HG02885 (cell line): ENCODE data around the gene SH3GL1.

Source experiments
- ATAC-seq: cut with Tn5 transposase; IDR thresholded peaks from one replicate; pipeline ENCODE4 v1.9.1; 2021; ENCODE audit warnings: mild to moderate bottlenecking; ENCODE audit not compliant: unreplicated experiment, poor library complexity

The SH3GL1 gene

DNA sequence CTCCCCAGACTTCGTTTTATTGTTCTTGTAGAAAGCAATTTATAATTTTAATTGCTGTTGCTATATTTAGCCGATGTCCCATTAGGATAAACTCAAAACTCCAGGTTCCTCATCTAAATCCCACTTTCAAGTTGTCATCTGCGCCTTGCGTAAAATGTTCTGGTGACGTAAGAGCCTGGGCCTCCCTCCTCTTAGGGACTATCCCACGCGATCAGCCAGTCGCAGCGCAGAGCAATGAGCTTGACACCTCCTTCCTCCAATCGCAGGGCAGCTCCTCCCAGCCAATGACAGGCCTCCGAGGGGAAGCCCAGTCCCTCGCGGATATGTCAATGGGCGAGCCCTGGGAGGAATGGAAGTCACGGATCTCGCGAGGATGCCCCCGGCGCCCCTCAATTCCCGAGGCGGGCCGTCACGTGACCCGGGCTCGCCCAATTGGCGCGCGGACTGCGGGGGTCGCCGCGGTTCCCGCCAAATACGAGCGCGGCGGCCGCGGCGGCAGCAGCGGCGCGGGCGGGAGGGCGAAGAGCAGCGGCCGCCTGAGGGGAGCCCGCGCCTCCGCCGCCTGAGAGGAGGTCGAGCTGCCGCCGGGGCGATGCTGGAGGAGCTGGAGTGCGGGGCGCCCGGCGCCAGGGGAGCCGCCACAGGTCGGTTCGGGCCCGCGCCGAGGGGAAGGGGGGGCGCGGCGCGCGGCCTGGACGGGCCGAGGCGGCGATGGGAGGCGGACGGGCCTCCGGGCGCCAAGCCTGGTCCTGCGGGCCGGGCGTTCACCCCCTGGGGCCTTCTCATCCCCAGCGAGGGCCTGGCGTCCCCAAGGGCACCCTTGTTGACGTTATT, 2.0 kb upstream of the SH3GL1 start, which contains the start of gene CHAF1A:
TSS of gene CHAF1A (plus strand) at position 470 of the 834 bp plus-strand sequence. CDS start at position 593, 123 bp downstream.
- peak; percentile 76 for ATAC-seq

DNA sequence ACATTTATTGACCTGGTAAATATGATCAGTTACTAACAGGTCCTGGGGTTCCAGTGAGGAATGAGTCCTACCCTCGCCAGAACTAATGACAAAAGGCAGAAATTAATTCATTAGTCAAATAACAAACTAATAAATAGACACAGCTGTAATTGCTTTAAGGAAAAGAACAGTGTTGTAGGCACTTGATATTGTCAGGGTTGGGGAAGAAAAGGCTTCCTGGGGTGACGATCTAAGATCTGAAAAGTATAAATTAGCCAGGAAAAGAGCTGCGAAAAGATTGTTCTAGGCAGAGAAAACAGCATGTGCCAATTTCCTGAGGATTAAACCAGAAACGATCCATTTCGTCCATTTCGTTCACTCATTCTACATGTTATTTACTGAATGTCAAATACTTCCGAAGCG, 1.4 kb upstream of the SH3GL1 start:
- ATAC-seq: no peak

DNA sequence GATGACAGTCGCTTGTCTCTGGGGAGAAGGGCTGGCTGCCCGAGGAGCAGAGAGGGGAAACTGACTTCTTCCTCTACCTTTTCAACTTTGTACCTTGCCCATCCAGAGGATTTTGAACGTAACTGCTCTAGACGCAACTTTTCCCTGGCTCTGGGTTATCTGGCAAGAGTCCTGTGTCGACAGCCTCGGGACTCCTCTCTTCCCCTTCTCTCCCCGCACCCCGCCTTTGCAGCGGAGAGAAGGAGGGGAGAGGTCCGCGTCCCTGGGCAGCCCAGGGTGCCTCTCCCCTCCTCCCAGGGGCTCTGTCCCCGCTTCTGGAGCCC, 574 bp downstream of the SH3GL1 start:
- no peak for ATAC-seq

DNA sequence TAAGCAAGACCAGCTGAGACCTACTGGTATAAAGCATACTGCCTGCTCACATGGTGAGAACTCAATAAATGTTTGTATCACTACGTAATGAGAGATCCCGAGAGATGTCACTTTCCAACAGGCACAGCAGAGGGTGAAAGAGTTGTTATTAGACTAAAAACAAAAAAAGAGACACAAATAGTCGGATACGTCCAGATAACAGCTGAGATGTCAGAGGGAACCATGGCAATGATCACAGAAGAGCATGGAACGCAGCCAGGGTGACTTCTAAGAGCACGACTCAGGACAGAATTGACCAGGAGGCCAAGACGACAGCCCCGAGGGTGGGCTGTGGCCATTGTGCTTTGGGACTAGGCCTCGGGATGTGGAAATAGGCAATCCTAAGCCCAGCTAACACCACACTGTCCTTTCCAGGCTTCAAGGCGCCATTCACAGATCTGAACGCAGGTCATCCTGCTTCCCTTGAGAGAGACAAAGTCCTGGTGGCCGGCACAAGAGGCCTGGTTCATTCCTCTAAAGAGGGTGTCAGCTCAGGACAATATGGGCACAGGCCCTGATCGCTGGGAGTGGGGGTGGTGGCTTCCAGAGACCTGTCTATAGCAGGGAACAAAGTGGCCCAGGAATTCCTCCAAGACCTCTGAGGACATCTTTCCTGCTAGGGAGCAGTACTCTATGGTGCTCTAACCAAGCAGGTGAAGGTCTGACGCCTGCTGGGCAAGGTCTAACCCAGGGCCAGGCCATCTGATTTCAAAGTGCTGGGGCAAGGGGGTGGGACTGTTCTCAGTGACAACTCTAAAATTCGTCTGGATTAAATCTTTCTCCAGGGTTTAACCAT, 3.2 kb downstream of the SH3GL1 start:
- no peak for ATAC-seq

DNA sequence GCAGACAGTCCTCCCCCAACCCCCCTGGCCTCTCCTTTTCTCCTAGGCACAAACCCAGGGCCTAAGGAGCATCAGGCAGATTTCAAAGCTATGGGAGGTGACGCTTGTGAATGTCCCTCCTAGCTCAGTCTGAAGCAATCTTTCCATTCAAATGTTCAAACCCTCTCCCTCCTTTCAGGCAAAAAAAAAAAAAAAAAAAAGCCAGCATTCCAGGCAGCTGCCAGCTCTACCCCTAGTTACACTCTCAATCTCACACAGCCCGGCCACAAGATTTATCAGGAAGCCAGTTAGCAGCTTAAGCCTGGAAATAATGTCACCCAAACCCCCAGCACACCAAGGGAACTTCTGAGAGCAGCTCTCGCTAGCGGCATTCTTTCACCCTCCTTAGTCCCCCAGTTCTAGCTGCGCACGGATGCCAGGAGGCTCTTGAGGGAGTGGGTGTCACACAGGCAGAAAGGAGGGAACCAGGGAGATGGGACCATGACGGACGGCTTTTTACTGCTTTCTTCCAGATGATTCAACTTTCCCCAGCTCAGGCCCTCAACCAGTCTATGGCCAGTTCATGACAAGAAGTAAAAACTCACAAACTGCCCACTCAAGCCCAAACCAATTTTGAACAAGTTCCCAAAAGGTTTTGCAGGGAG, 6.3 kb downstream of the SH3GL1 start:
- no peak for ATAC-seq

DNA sequence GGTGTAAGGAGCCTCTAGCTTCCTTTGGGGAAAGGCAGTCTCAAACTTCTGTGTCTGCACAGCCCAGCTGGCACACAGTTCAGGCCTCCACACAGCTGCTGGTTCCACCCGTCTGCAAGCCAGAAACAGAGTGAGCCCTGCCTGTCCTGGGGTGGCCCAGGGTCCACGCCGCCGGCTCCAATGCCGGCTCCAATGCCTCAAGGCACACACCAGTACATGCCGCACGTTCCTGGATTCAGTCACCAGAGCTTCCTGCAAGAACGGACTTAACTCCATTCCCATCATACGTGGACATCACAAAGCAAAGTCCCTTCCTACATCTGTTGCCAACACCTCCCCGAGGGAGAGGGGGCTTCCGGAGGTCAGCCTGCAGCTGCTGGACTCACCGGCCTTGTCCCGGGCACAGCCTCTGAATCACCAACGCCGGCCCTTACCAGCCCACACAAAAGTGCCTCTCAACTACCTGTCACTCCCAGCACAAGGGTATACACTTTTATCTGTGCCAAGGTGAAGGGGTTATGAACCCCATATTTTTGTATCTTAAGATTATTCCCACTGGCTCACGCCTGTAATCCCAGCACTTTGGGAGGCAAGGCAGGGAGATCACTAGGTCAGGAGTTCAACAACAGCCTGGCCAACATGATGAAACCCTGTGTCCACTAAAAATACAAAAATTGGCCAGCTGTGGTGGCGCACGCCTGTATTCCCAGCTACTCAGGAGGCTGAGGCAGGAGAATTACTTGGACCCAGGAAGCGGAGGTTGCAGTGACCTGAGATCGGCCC, 8.5 kb downstream of the SH3GL1 start:
- ATAC-seq: no peak

DNA sequence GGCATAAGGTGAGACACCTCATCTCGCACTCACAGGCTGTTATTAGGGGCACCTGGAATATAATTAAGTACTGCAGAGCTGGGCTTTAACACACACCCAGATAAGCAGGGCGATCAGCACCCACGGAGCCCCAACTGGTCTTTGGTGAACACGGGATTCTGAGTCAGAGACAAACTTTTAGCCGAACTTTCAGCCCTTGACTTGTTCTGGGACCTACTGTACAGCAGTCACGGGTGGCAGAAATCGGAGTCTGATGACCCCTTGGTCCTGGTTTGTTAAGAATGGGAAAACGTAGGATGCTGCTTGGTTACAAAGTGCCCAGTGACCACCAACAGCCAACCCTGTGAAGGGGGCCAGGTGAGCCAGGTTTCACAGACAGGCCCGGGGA, 9.0 kb downstream of the SH3GL1 start:
- ATAC-seq: no peak

DNA sequence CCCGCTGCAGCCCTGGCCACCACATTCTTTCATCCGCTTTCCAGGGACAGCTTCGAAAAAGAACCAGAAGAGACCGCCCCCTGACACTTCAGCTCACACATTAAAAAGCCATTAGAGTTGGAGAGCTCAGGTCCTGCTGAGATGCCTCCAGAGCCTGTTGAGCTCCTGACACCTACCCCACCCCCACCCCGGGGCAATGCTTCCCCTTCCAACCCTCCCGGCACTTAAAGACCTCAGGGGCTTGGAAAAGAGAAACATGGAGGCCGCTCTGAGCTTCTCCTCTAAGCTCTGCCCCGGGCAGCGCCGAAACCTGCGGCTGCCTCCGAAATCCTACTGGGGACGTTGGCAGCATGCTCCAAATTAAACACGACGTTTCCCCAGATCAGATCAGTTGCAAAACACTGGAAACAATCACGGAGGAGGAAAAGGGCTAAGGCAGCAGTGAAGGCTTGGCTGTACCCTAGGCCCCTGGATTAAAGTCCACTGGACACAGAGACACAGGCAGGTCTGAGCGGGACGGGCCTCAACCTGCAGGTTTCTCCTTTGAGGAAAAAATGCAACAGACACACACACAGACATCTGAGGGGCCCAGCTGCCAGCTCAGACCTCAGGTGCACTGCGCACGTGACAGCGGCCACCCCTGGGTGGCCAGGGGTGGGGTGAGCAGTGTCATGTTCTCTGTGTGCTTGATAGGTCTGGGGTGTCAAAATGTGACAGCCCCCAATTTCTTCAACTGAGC, 9.6 kb downstream of the SH3GL1 start:
- ATAC-seq: no peak

DNA sequence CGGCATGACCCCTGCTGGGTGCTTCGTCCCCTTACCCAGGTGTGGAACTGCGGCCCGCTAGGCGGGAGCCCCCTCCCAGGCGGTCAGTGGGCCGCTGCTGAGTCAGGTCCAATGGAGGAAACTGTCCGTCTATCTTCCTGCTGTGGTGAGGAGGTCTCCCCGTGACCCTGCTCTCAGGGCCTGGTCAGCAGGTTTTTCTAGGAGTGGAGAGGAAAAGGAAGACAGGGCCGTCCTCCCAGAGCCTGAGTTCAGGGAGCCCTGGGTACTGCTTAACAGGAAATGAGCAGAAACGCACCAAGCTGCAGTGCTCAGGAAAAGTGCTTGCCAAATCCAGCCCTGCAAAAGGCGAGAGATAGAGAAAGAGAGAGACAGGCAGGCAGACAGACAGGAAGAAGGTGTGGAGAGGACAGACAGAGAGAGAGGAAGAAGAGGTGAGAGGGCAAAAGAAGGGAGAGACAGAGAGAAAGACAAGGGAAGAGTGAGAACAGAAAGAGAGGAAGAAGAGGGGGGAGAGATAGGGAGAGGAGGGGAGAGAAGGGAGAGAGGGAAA, 10.3 kb downstream of the SH3GL1 start:
- no peak for ATAC-seq

DNA sequence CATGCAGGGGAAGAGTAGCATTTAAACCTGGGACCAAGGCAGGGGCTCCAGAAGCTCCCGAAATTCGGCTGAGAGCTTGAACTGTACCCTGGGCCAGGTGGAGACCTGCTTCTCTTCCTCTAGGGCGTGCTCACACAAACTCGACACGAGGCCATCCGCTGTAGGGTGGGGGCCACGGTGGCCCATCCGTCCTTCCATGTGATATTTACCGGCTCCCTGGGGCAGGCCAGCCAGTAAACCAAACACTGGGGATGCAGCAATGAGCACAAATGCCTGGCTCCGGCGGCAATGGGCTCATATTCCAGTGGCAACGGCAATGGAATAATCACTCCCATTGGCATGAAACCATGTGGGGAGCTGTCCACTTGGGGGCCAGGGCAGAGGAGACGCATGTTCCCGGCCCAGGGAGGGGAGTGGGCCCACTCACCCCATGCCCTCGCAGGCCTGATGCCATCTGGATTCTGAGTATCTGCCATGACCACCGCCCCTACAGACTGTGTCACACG, 10.8 kb downstream of the SH3GL1 start:
- ATAC-seq: no peak

DNA sequence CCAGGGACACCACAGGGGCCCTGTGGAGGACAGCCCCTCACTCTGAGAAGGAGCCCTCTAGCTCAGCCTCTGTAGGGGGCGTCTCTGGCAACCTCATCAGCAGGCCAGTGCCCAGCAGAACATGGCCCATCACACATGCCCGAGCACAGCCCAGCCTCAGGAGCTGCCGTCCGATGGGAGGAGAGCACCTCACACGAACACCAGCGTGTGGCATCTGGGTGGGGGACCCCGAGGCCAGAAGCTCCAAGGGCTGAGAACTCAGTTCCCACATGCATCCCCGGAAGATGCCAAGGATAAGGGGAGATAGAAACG, 11.3 kb downstream of the SH3GL1 start:
- no peak for ATAC-seq

DNA sequence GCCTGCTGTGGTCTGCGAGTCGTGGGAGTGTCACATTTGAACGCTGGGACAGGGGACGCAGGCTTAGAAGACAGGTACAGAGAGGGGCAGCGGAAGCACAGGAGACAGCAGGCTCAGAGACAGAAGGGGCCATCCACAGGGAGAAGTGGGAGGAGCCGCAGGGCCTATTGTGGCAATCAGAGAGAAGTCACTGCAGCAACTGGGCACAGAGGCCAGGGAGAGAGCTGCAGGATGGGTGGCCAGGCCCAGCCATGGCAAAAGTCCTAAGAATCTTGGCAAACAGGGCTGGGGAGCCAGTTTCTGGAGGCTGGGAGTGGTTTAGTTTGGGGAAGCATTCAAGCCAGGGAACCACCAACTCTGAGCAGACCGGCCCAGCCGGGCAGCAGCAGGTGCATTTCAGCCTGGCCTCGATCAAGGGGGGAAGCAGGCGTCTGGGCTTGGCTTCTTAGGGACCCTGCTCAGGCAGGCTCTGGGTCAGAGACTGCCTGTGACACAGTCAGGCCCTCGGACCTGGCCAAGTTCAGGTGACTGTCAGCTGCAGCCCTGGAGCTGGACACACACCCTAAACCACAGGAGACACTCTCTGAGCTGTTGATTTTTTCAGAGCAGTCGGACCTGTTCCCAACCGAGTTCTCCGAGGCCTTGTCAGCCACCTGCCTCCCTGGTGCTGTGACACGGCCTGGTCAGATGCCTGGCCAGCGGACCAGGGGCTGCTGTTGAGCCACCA, 11.8 kb downstream of the SH3GL1 start:
- no peak for ATAC-seq

DNA sequence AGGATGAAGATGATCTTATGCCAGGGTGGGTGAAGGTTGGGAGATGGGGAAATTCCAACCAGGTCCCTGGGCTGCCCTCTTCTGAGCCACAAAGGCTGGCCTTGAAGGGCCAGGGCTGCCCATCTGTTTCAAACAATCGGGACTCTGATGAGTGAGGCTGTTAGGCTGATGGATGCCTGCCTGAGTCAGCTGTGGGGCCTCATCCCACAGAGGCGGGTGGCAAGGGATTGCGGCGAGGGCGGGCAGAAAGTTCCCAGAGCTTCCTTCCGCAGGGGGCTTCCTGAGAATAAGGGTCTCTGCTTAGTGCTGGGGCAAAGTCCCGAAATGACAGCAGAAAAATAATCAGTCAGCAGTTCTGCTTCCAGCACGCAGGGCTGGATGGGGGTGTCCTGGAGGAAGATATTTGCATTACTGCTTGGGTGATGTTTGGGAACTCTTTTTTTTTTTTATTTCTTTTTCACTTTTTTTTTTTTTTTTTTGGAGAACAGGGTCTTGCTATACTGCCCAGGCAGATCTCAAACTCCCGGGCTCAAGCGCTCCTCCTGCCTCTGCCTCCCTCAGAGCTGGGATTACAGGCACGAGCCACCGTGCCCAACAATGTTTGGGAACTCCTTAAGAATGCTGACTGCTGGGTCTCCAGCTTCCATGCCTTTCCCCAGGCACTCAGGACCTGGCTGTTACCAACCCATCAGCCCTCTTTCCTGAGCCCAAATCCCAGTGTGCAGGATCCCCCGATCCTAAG, 14.1 kb downstream of the SH3GL1 start:
- ATAC-seq: no peak

DNA sequence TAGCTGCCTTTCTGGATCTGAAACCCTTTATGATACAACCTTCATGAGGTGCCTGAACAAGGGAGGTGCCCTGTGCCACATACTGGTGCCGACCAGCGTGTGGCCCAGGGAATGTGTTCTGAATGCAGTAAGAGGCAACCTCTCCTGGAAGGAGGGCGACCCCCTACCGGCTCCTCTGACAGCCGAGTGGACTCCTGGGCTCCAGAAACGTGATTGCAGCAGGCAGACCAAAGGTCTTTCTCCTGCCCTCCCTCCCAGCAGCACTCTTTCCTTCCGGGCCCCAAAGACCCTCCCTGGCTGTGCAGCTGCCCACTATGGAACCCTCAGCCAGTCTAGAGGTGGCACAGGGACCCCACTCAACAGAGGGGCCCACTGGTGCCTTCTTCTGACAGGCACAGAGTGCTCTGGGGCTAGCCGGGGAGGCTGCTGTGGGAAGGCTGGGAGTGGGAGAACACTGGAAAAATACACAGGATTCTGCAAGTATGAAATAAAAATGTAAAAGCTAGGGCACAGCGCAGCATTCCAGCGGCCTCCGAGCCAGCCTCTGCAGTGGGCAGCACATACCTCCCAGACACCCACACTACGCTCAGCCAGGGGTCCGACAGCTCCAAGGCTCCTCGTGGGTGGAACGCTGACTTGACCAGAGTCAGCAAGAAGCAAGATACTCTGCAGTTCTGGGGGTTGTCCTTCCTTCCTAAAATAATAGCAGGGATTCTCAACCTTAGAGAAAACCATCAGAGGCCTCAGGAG, 14.9 kb downstream of the SH3GL1 start:
- no peak for ATAC-seq

DNA sequence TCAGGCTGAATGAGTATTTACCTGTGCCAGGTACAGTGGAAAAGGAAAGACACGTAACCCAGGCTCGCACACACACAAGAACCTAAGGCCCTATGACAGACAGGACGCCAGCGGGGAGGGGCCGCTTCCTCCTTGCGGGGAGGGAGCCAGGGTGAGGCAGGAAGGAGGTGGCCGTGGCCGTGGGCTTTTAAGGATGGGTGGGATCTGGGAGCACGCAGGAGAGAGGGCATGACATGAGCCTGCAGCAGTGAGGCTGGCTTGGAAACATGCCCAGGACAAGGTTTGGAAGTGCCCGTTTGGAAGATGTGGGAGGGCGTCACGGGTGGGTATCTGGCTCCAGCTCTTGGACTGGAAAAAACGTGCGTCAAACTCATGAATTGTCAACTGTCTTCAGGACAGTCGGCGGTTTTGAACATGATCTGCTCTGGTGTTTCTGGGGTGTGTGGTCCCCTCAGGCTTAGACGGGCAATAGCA, 20.1 kb downstream of the SH3GL1 start:
- ATAC-seq: no peak

DNA sequence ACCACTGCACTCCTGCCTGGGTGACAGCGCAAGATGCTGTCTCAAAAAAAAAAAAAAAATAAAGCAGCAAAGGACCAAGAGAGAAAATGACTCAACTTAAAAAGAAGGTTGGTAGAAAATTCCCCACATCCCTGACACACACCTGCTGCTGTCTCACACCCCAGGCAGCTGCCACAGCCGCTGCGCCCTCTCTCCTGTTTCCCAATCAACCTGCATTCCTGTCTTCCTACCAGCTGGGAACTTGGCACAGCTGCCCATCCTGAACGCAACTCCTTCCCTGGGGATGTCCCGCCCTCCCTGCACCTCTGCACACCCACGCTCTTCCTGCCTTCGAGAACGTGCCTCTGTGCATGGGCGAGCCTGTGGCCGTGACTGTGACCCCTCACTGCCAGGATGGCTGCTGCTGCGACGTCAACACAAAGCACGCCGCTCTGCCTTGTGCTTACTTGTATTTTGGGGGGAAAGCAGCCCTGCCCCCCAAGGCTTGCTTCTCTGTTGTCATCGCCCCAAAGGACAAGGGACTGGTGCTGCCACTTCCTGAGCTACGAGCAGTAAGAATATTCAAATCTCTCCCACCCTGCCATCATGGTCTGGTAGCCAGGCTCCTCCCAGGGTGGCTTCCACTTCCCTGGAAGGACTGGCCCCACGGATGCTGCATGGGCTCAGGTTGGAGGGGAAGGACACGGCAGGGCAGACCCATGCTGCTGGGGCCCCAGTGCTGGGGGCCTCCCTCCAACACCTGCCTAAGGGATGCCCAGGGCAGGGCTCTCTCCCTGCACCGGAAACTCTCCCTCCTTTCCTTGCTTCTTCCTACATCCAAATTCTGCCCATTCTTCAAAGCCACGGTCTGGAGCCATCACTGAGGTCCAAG, 20.7 kb downstream of the SH3GL1 start:
- no peak for ATAC-seq
